Raji (cell line): Measurements from ENCODE around the gene QRFPR.

Experiments
- POLR2A ChIP-seq: IDR thresholded peaks from 2 replicates; pipeline ENCODE4 v1.6.1; 2011; ENCODE audit warnings: low read depth, low read length, control low read depth; ENCODE audit not compliant: insufficient read depth

QRFPR gene

GRCh38 chr4:121307445-121308327 is 73.1 kb downstream of the QRFPR start:
- TF ChIP-seq POLR2A: no peak

- no peak for TF ChIP-seq POLR2A
Measured at GRCh38 chr4:121306931-121307330, 73.9 kb downstream of the QRFPR start.

GRCh38 chr4:121304893-121305292 is 75.9 kb downstream of the QRFPR start:
- TF ChIP-seq POLR2A: no peak

DNA sequence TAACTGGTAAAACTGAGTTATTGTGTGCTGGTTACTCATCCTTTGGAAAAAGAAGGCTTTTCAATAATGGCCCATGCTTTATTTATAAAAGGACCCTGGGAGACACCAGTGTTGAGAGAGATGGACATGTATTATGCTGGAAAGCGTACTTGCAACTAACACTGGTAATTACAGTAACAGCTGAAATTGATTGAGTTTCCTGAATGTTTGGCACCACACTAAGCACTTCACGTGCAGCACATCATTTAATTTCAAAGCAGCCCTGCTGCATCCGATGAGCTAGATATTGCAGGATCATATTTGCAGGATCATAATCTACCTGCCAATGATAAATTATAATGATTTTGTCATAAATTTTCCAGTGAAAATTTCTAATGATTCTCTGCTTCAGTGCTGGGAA is 81.5 kb downstream of the QRFPR start:
- TF ChIP-seq POLR2A: no peak

DNA sequence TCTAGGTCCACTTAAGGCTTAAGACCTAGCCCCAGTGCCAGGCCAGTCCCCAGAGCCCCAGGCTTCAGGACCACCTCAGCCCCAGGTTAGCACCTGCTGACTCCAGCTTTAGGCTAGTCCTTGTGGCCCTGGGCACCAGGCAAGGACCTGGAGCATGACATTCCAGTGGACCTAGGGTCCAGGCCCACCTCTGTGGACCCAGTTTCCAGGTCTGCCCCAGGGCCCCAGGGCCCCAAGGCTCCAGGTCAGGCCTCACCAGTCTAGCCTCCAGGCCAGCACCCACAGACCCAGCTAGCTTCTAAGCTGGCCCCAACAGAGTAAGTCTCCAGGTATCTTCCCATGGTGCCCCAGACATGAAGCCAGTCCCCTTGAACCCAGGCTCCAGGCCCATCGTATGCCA is 97.5 kb downstream of the QRFPR start:
- no peak for TF ChIP-seq POLR2A

- TF ChIP-seq POLR2A: no peak
Measured at GRCh38 chr4:121280425-121280824, 100.4 kb downstream of the QRFPR start.

DNA sequence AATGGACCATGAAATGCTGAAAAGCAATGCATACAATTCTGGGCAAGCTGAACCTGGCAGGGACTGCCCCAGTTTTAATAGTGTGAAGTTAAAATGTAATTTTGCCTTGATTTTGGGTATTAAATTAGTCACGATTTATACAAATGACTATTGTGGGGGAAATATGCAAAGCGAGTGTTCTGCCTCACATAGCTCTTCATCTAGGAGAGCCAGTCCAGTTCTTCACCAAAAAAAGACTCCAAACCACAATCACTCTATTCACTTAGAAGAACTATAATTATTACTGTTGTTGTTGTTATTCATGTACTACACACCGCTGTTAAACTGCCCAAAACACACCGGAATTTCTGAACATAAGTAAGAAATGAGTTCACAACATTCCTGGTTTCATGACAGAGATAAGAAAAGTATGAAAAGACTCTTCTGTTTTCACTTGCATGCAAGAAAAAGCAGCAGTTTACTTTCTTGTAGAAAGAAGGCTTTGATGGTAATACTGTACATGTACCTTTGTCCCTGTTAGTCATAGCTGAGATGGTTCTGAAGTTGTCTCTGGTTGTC is 101.9 kb downstream of the QRFPR start:
- TF ChIP-seq POLR2A: no peak
